WTC11 (cell line): ENCODE results near the gene CFAP57. TPM values are rescaled to one million over a fixed set of nuclear protein-coding genes. Genes with fewer than 3 reads are reported as not detected.

Experiments used
- ATAC-seq: fragments of 200-7000 bp; cut with Tn5 transposase; 2 replicates; pipeline ENCODE4 v1.10.0; 2021; ENCODE audit warnings: mild to moderate bottlenecking, moderate library complexity
- CTCF ChIA-PET: fragments of 300-600 bp; sonication (Branson Sonifier 250); formaldehyde crosslinking; loops from one replicate; lab custom pipeline; 2021; ENCODE audit warnings: antibody characterized with exemption; lab: Charles Lee
- POLR2A ChIA-PET: fragments of 350-600 bp; sonication (Branson Sonifier 250); formaldehyde crosslinking; loops from one replicate; lab custom pipeline; 2021; ENCODE audit warnings: antibody characterized with exemption; lab: Charles Lee
- DNase-seq: peaks from one replicate; pipeline ENCODE4 v3.0.0; 2021; ENCODE audit warnings: low spot score
- H3K27ac Mint-ChIP-seq: 2 replicates; pipeline ENCODE4 v1.8.0; 2021; ENCODE audit warnings: mixed read lengths
- H3K27me3 Mint-ChIP-seq: 2 replicates; pipeline ENCODE4 v1.8.0; 2021; ENCODE audit warnings: low read depth, mild to moderate bottlenecking, moderate library complexity, mixed read lengths
- H3K36me3 Mint-ChIP-seq: 2 replicates; pipeline ENCODE4 v1.8.0; 2021; ENCODE audit warnings: mixed read lengths
- H3K4me1 Mint-ChIP-seq: 2 replicates; pipeline ENCODE4 v1.8.0; 2022; ENCODE audit warnings: mixed read lengths
- H3K4me3 Mint-ChIP-seq: 2 replicates; pipeline ENCODE4 v1.8.0; 2021; ENCODE audit warnings: mild to moderate bottlenecking, moderate library complexity, mixed read lengths
- H3K9me3 Mint-ChIP-seq: 2 replicates; pipeline ENCODE4 v1.8.0; 2021; ENCODE audit warnings: mixed read lengths
- ARID4B ChIP-seq: sonication (generic); formaldehyde crosslinking; IDR thresholded peaks from 2 replicates; pipeline ENCODE4 v1.8.0; 2023; ENCODE audit warnings: missing genetic modification reagents, mild to moderate bottlenecking, borderline replicate concordance
- ATF6 ChIP-seq: sonication (generic); formaldehyde crosslinking; IDR thresholded peaks from 2 replicates; pipeline ENCODE4 v1.8.1; 2023; ENCODE audit warnings: mild to moderate bottlenecking, missing genetic modification reagents
- EMX1 ChIP-seq: fragments of 250-450 bp; sonication (Bioruptor Pico); IDR thresholded peaks from 2 replicates; pipeline ENCODE4 v1.8.0; 2021; ENCODE audit warnings: mild to moderate bottlenecking
- GTF2I ChIP-seq: fragments of 250-450 bp; sonication (Bioruptor Pico); conservative IDR thresholded peaks from 2 replicates; pipeline ENCODE4 v1.4.0; 2021; ENCODE audit warnings: mild to moderate bottlenecking
- PRDM15 ChIP-seq: sonication (generic); formaldehyde crosslinking; IDR thresholded peaks from 2 replicates; pipeline ENCODE4 v1.8.0; 2022; ENCODE audit warnings: missing genetic modification reagents
- RELA ChIP-seq: sonication (generic); formaldehyde crosslinking; IDR thresholded peaks from 2 replicates; pipeline ENCODE4 v1.8.1; 2022; ENCODE audit warnings: missing genetic modification reagents, mild to moderate bottlenecking, borderline replicate concordance
- SMAD3 ChIP-seq: sonication (generic); formaldehyde crosslinking; IDR thresholded peaks from 2 replicates; pipeline ENCODE4 v1.8.0; 2022; ENCODE audit warnings: missing genetic modification reagents, mild to moderate bottlenecking, borderline replicate concordance
- TEAD1 ChIP-seq: sonication (generic); formaldehyde crosslinking; IDR thresholded peaks from 2 replicates; pipeline ENCODE4 v1.8.0; 2022; ENCODE audit warnings: mild to moderate bottlenecking, missing genetic modification reagents
- ZNF532 ChIP-seq: fragments of 250-450 bp; sonication (Bioruptor Pico); IDR thresholded peaks from 2 replicates; pipeline ENCODE4 v1.9.0; 2021; ENCODE audit warnings: mild to moderate bottlenecking, borderline replicate concordance
- total RNA-seq: library from RNA; stranded (reverse); gene quantifications from 3 replicates; pipeline ENCODE4 v1.2.3, GENCODE V29; 2021
- TF ChIP-seq, protein P1 (sequence below): sonication (generic); formaldehyde crosslinking; IDR thresholded peaks from 2 replicates; pipeline ENCODE4 v1.8.0; 2023; ENCODE audit warnings: missing genetic modification reagents
- TF ChIP-seq, protein P2 (sequence below): sonication (generic); formaldehyde crosslinking; IDR thresholded peaks from 2 replicates; pipeline ENCODE4 v1.8.1; 2023; ENCODE audit warnings: mild to moderate bottlenecking, missing genetic modification reagents, borderline replicate concordance

Gene CFAP57
- total RNA-seq, 1 experiment from 2014 or later: 0.42 TPM

DNA sequence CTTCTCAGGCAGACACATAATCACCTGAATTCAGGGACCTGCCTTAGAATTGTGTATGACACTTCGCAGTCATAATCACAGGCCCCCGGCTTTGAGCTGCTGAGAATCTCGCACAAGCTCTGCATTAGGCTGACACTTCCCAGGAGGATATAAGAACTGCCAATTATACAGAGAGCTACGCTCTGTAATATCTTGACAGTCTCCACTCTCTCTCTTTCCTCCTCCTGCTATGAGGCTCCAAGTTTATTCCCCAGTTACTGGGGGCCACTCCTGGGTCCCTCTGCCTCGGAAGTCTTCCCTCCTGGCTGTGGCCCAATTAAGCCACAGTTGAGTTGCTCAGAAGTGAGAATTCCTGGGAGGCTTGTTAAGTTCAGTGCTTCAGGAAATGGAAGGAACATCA is 42.7 kb upstream of the CFAP57 start:
- Mint-ChIP-seq H3K36me3 (peaks cover 64% of the 10 kb centered on the region), H3K4me3 (no peak overlapping the region), H3K27ac (no peak overlapping the region), H3K4me1 (peaks cover 15% of the 10 kb centered on the region), H3K9me3 (peaks cover 58% of the 10 kb centered on the region), H3K27me3 (no peaks in the 10 kb centered on the region; the same call in 1 of the 2 replicates)
- DNase-seq: no peak
- CTCF ChIA-PET: interaction anchor here (0.6 to 1.1 kb wide), 3 partner anchors 15 to 754 kb away, joined by 3 to 7 read pairs (median 3); partner anchors contain the start of gene ZNF691
- TF ChIP-seq, protein P1, sequence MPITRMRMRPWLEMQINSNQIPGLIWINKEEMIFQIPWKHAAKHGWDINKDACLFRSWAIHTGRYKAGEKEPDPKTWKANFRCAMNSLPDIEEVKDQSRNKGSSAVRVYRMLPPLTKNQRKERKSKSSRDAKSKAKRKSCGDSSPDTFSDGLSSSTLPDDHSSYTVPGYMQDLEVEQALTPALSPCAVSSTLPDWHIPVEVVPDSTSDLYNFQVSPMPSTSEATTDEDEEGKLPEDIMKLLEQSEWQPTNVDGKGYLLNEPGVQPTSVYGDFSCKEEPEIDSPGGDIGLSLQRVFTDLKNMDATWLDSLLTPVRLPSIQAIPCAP (CRISPR knock-in tag): no peak
- TF ChIP-seq SMAD3 (no peak), ATF6 (CRISPR knock-in tag) (no peak), EMX1 (no peak), RELA (CRISPR knock-in tag) (no peak)
- TF ChIP-seq, protein P2, sequence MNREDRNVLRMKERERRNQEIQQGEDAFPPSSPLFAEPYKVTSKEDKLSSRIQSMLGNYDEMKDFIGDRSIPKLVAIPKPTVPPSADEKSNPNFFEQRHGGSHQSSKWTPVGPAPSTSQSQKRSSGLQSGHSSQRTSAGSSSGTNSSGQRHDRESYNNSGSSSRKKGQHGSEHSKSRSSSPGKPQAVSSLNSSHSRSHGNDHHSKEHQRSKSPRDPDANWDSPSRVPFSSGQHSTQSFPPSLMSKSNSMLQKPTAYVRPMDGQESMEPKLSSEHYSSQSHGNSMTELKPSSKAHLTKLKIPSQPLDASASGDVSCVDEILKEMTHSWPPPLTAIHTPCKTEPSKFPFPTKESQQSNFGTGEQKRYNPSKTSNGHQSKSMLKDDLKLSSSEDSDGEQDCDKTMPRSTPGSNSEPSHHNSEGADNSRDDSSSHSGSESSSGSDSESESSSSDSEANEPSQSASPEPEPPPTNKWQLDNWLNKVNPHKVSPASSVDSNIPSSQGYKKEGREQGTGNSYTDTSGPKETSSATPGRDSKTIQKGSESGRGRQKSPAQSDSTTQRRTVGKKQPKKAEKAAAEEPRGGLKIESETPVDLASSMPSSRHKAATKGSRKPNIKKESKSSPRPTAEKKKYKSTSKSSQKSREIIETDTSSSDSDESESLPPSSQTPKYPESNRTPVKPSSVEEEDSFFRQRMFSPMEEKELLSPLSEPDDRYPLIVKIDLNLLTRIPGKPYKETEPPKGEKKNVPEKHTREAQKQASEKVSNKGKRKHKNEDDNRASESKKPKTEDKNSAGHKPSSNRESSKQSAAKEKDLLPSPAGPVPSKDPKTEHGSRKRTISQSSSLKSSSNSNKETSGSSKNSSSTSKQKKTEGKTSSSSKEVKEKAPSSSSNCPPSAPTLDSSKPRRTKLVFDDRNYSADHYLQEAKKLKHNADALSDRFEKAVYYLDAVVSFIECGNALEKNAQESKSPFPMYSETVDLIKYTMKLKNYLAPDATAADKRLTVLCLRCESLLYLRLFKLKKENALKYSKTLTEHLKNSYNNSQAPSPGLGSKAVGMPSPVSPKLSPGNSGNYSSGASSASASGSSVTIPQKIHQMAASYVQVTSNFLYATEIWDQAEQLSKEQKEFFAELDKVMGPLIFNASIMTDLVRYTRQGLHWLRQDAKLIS: no peak
- POLR2A ChIA-PET: no interaction called here
- no peak for ATAC-seq

- peaks cover 60% of the 10 kb centered on the region for H3K36me3 Mint-ChIP-seq
- CTCF ChIA-PET: interaction anchor here (0.8 kb wide), 2 partner anchors 10 to 60 kb away, joined by 3 to 5 read pairs; no protein-coding TSS in a partner anchor
- no peak overlapping the region for H3K27ac Mint-ChIP-seq
- peaks cover 56% of the 10 kb centered on the region for H3K9me3 Mint-ChIP-seq
- DNase-seq (no peak), ATAC-seq (peak; percentile 30; the same call in 1 of the 2 replicates)
- H3K27me3 Mint-ChIP-seq: no peaks in the 10 kb centered on the region
- no peak overlapping the region for H3K4me3 Mint-ChIP-seq
- POLR2A ChIA-PET: no interaction called here
- peaks cover 20% of the 10 kb centered on the region for H3K4me1 Mint-ChIP-seq
- TF ChIP-seq ZNF532 (CRISPR knock-in tag) (no peak), ARID4B (CRISPR knock-in tag) (no peak), GTF2I (CRISPR knock-in tag) (no peak), TEAD1 (CRISPR knock-in tag) (peak; percentile 62; the same call in 1 of the 2 replicates), PRDM15 (CRISPR knock-in tag) (no peak)
Measured at GRCh38 chr1:43134068-43134467, 38.1 kb upstream of the CFAP57 start.
